ENCODE data around the gene NLGN4Y.

The NLGN4Y gene

DNA sequence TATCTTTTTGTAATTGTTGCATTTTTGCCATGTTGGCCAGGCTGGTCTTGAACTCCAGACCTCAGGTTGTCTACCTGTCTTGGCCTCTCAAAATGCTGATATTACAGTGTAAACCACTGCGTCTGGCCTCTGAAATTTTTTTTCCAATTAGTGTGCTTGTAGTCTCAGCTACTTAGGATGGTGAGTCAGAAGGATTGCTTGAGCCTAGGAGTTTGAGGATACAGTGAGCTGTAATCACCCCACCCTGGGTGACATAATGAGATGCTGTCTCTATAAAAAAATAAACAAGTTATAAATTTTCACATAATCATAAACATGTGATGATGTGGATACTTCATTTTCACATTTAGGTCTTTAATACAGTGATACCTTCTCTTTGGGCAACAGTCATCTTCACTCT, 154.9 kb downstream of the NLGN4Y start:
- DNase-seq: no peak

DNA sequence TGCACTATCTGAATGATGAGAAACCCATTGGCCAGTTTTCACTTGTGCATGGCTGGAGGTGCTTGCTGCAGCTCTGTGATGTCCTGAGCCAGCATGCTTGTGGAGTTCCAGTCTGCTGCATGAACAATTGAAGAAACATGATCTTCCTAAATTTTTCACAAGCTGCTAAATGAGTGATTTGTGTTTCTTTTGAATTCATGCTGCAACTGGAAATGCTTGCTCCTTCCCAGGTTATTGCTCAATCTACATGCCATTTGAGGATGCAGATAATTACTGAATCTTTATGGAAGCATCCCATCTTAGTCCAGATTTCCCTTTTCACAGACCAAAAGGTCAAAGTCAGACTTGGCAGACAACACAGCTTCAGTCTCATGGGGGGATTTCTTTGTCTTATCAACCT, 170.2 kb downstream of the NLGN4Y start:
- no peak for DNase-seq

DNA sequence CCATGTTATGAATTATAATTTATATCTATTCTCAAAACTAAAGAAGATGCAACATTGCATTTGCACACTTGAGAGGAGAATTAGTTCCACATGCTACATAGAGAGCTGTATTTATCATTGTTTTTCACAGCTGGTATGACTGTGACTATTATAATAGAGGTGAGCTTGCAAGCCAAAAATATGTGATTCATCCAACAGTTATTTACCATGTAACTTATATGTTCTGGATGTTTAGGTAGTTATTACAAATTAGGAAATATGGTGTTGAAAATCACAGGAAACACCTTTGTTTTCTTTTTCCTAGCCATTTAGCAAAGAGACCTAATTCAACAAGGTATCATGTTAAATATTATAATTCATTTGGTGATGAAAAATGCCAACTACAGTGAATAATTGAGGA, 183.8 kb downstream of the NLGN4Y start:
- DNase-seq: no peak

DNA sequence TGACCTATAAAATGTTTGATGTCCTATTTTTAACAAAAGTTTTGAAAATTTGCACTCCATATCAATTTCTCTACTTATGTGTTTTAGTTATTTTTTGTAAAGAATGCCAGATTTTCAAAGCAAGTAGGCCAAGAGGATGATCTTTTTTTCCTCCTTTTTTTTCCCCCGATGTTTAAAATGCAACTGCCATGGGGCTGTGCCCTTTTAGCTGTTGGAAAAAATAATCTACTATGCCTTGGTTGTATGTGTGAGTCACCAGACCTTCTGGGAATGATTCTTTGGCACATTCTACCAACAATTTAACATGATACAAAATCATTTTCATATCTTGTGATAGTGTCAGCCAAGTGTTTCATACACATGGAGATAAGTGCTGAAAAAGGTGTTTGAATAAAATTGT, 217.3 kb downstream of the NLGN4Y start:
- DNase-seq: no peak

DNA sequence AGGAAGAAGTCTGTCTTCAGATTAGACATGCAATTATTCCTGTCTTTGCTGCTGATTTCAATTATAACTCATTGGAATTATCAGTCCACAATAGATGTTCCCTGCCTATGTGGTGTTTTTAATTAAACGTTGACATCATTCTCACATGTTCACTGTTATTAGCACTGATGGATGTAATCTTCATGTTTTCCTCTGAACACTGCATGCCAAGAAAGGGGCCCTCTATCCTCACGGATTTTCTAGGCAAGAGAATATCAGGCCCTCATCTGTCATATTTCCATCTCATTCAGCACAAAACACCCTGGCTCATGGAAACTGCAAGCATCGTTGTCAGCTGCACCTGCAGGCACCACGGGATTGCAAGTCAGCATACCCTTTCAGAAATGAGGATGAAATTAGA, 224.0 kb downstream of the NLGN4Y start:
- no peak for DNase-seq

DNA sequence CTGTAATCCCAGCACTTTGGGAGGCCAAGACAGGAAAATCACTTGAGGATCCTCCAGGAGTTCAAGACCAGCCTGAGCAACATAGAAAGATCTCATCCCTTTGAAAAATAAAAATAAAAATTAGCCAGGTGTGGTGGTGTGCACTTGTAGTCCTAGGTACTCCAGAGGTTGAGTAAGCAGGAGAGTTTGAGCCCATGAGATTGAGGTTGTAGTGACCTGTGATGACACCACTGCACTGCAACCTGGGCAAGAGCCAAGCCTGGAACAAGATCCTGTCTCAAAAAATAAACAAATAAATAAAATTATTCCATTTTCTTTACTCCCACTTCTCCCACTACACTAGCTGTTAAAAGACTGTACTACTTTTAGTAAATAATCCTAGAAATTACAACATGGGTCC, 231.2 kb downstream of the NLGN4Y start:
- DNase-seq: no peak

DNA sequence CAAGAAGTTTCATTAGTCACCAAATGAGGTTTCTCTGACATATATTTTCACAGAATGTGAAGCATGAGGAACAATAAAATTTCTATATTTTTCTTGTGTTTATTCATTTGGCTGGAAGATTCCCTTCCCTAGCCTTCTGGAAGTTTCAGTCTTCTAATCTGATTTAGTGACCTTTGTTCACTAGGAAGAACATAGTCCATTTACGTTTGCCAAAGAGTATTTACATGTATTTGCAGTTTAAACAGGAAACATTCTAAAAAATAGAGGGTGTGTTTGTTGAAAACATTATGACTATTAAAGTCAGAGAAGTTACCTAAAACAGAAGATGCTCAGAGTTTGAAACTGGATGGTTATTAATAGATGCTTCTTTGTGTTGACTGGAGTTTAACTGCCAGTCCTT, 238.6 kb downstream of the NLGN4Y start:
- DNase-seq: no peak

DNA sequence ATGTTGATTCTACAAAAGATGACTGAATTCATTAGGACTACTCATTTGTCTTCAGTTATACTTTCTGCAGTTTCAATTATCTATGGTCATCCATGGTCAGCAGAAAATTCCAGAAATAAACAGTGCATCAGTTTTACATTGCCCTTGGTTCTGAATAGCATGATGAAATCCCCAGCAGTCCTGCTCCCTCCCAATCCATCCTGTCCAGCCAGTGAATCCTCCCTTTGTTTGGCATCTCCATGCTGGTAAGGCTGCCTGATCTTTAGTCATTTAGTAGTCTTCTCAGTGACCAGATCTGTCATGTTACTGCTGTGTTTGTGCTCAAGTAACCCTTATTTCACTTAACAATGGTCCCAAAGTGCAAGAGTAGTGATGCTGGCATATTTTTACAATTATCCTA, 239.3 kb downstream of the NLGN4Y start:
- DNase-seq: no peak

DNA sequence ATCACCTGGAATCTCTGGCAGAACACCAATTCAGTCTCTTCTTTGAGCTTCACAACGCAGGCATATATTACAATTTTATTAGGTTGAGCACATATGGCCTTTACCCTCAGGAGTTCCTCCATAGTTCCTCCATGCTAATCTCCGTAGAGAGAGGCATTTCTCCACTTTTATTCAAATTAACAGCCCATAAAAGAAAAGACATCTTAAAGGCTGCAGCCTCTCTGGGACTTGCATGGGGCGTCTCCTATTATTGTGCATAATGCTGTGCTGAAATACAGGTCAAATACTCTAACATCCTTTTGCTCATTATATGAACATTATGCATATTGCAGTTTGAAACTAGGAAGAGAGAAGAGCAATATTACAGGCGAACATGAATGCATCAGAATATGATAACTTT, 253.9 kb downstream of the NLGN4Y start:
- DNase-seq: no peak

DNA sequence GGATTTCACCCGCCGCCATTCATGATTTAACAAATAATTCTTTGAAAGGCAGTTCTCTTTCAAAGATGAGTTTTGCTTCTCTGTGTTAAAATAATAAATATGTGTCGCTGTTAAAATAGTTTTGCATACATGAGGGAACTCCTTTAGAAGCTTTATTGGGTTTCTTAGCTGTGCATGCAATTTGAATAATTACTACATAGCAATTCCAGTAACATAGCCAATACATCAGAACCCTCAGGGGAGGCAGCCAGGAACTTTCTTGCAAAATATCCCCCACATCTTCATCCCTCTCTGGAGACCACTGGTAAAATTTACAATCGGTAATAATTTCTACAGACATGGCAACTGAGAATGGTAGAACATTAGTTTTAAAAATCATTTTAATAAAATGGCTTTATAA, 268.8 kb downstream of the NLGN4Y start:
- DNase-seq: no peak

DNA sequence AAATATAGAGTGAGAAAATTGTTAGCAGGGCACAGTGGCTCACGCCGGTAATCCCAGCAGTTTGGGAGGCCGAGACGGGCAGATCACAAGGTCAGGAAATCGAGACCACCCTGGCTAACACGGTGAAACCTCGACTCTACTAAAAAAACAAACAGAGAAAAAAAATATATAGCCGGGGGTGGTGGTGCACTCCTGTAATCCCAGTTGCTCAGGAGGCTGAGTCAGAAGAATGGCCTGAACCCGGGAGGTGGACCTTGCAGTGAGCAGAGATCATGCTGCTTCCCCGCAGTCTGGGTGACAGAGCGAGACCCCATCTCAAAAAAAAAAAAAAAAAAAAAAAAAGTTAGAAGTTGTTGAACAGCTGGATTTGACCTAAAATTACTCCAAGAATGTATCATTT, 269.3 kb downstream of the NLGN4Y start:
- no peak for DNase-seq

DNA sequence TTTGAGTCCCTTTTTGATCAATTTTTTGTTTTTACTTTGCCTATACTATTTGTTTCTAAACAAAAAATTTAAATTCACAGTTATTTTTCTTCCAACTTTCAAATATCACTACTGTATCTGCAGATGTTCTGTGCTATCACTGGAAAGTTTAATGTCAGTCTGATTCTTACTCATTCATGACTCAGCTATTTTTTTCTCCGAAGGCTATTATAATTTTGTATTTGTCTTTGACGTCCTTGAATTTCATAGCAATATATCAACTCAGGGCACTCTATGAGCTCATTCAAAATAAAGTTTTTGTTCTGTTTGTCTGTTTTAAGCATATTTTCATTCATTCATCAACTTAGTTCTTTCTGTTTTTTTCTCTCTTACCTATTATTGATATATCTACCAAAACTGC, 273.7 kb downstream of the NLGN4Y start:
- no peak for DNase-seq

DNA sequence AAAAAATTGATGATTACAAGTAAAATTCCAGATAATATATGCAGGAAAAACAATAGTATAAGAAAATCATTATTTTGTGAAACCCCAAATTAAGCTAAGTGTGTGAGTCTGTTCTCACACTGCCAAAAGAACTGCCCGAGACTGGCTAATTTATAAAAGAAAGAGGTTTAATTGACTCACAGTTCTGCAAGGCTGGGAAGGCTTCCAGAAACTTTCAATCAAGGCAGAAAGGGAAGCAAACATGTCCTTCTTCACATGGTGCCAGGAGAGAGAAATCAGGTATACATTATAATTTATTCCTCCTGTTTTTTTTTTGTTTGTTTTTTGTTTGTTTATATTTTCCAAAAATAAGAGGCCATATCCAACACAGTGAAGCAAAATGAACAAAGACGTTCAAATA, 276.8 kb downstream of the NLGN4Y start:
- DNase-seq: no peak

DNA sequence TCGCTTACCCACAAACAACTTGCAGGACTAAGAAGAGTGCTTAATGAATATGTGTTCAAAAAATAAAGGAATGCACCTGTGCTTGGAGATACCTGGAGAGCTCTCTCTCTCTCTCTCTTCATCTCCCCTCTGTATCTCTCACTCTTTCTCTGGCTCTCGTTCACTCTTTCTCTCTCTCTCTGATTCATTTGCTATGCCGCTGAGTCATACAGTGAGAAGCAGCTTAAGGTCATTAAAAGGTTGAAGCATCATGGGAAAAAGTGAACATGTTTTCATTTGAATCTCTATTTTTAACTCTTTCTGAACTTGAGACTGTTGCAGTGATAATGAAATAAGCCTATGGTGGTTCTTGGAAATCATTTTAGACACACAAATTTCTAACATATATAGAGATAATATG, 277.8 kb downstream of the NLGN4Y start:
- DNase-seq: no peak

DNA sequence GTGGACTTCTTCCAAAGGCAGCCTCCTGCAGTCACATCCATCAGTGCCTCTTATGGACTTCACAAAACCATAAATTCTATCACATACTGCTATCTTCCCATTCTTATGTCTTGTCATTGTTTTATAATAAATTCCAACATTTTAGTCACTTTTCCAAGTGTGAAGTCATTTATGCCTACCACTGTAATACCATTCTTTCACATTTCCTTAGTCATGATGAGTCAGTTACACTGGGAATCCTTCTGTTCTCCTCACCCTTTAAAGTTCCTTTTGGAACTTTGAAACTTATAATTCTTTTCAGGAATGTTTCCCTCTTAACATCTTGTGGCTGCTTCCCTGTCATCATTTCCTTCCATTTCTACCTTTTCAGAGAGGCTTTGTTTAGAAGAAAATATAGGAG, 279.7 kb downstream of the NLGN4Y start:
- no peak for DNase-seq

DNA sequence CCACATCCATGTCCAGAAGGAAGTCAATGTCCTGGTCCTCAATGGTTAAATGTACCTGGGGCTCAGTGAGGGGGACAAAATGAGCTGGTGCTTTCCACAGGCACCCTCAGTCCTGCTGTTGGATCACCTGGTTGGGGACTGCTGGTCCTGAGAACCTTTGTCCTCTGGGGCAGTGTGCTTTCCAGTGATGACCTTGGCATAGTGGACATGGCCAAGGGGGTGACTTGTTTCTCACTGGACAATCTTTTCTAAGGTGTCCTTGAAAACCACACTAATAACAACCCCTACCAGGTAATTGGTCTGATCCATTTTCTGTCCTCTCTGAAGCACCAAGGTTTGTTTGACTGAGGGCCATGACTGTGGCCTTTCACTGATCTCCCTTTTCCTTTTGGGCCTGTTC, 294.1 kb downstream of the NLGN4Y start:
- DNase-seq: no peak

DNA sequence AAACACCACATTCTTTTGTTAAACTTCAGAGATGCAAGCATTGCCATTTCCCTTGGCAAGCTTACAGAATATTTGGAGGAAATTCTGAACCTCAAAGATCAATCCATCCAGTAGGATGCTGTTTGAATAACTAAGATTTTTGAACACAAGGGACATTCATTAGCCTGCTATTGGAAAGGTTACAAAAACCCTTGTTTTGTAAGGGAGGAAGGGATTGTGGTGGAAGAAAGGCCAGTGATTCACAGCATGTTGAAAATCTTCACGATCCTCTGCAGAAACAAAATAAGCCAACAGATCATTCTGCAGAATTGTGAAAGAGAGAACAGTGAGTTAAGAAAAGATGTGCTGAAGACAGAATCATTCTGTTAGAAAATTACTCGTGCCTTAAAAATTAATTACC, 297.9 kb downstream of the NLGN4Y start:
- no peak for DNase-seq

DNA sequence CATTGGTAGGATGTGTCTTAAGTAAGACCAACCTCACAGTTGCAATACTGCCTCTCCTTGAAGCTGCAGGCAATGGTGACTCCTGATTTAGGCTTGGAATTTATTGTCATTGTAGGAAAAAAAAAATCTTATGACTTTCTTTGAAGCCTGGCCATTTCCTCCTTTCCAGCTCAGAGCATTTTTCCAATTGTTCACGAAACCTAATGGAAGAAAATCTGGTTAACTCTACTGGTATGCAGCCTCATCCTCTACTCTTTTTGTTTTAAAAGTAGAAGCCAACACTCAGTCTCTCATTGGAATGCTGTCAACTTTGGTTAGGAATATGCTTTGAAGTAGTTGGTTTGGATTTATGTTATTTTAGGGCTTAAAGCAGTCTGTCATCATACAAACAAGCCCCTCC, 298.6 kb downstream of the NLGN4Y start:
- DNase-seq: no peak

DNA sequence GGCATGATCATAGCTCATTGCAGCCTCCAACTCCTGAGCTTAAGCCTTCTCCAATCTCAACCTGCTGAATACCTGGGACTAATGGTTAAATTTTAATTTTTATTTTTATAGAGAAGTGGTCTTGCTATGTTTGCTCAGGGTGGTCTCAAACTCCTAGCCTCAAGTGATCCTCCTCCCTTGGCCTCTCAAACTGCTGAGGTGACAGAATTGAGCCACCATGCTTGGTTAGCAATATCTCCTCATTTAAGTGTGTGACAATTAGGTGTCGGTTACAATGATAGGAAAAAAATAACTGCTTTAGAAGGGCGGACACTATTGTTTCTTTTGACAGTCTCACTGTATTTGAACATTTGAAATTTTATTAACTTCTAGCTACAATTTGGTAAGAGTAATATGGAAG, 300.3 kb downstream of the NLGN4Y start:
- no peak for DNase-seq

DNA sequence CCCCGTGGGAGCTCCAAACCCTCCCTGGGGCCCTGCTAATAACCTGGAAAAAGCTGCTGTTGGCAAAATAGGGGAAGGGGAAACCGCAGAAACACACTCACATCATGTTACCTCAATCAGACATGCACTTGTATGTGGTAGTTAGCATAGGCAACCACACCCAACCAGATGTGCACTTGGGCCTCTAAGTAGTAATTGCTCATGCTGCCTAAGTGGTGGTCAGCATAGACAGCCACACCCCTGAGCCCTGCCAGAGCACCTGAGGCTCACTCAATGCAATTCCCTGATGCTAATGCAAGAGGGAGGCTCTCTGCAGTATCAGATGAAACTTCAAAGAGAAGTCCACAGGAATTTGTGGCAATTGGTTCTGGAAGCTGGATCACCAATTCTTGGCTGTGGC, 301.4 kb downstream of the NLGN4Y start:
- no peak for DNase-seq

DNA sequence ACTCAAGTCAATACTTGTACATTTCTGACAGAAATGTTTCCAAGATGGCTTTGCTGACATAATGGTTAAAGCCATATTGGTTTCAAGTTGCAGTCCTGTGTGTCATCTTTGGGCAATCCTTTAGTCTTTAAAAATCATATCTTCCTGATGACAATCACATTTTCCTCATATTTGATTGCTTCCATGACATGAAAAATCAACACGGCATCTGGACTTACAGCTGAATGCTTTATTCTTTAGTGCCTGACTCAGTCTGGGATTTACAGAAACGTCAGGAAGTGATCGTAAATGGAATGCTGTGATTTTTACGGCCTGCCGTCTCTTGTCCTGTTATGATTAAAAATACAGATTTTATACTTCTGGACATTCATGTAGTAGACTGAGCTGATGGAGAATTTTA, 304.2 kb downstream of the NLGN4Y start:
- DNase-seq: no peak

DNA sequence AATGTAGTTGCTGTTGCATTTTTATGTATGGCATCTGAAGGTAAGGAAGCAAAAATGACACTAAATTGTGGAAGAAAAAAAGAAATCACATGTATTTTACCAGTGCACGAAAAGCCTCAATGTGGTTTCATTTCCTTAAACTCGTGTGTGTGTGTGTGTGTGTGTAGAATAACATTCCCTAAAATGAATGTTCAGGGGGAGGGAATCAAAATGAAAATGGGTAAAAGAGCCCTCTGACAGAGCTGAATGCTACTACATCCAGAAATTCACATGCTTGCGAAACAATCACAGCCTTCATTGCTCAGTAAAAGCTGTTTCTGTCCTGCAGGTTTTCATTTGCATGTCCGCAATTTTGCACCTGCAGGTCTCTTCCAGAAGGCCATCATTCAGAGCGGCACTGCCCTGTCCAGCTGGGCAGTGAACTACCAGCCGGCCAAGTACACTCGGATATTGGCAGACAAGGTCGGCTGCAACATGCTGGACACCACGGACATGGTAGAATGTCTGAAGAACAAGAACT, 305.1 kb downstream of the NLGN4Y start:
- no peak for DNase-seq

DNA sequence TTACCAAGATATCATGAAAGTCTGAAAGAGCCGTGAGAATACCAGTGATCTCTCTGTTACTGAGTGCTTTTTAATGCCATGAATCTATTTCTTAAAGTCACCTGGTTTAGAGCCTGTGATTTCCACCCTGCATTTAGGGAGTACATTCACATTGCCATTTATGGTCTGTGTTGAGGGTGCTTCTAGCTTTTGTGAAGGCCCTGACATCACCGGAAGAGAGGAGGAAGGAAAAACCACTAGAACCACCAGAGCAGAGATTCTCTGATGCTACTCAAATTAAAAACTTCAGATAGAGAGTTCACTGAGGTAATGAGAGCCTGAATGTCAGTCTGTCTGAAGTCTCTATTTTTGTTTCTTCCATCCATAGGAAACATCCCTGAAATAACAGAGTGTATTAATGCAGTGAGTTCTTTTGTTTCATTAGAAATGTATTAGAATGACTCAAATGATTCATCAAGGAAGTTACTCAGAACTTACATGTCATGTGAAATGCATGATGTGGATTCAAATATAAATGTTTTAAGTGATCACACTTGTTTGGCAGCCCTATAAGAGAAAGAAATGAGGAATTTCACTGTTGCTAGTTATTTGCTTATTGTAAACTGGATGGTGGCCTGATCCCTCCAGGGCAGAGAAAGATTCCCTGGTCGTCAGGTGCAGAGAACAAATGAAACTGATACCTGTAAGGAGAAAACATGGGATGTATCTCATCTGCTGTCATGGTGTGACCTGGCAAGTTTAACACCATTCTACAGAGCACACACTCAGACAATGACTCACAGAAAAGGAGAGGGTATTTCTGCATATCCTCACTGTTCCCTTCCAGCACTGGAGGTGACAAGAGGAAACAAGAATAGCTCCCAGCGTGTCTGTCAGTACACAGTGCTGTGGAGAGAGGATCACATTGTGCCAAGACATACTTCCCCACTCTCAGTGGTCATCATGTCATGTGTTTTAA, 310.1 kb downstream of the NLGN4Y start:
- no peak for DNase-seq

DNA sequence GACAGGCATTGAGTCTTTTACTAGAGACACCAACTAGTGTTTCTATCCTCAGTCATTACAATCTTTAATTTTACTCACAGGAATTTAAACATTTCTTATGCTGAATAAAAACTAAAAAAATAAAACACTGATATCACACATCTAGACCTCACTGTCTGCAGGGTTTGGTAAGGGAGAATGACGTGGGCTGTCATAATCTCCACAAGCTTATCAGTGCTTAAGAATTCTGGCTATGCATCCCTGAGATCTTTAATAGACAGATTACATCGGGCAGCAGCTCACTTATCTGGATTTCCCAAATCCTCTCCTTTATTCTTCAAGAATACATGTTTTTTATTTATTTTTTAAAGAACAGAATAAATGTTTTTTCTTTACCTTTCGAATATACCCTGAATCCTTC, 313.1 kb downstream of the NLGN4Y start:
- DNase-seq: no peak

DNA sequence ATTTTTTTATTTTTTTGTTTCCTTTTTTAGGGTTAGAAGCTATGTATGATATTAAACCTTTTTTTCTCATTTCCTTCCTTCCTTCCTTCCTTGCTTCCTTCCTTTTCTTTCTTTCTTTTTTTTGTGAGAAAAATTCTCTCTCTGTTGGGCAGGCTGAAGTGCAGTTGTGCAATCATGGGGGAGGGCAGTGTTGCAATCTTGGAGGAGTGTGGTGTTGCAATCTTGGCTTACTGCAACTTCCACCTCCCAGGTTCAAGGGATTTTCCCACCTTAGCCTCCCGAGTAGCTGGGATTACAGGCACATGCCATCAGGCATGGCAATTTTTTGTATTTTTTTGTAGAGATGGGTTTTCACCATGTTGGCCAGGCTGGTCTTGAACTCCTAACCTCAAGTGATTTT, 326.4 kb downstream of the NLGN4Y start:
- no peak for DNase-seq

Data from NCI-H1436 (cell line).